Gastroesophageal sphincter (tissue), 4 donors: ENCODE data around the gene POMT1. TPM values are rescaled to one million over a fixed set of nuclear protein-coding genes. Genes with fewer than 3 reads are reported as not detected.

Experiments used
- ATAC-seq: fragments of 150-250 bp; one replicate; pipeline ENCODE4 v1.9.1; 2016; ENCODE audit warnings: mild to moderate bottlenecking, moderate library complexity
- H3K27ac ChIP-seq, 4 donors: fragments of 200-600 bp; sonication (generic) in 3 of 4; 1 replicate in 3 of 4; 2 replicates in 1 of 4; pipeline ENCODE4 v1.5.1; 2016 to 2019
- H3K27me3 ChIP-seq: fragments of 200-600 bp; sonication (generic); one replicate; pipeline ENCODE4 v1.5.1; 2019
- H3K36me3 ChIP-seq, 2 donors: fragments of 200-600 bp; sonication (generic); one replicate each; pipeline ENCODE4 v1.5.1; 2019; ENCODE audit warnings: control low read depth in 1 of 2
- H3K4me1 ChIP-seq, 3 donors: fragments of 200-600 bp; sonication (generic); 1 replicate in 2 of 3; 2 replicates in 1 of 3; pipeline ENCODE4 v1.5.1; 2016 to 2019; ENCODE audit warnings: control low read depth in 2 of 3
- H3K4me3 ChIP-seq, 2 donors: fragments of 200-600 bp; sonication (generic); one replicate each; pipeline ENCODE4 v1.5.1; 2019; ENCODE audit warnings: mild to moderate bottlenecking in 1 of 2, moderate library complexity in 1 of 2
- H3K9me3 ChIP-seq, 3 donors: fragments of 200-600 bp; sonication (generic); one replicate each; pipeline ENCODE4 v1.5.1; 2017 to 2019; ENCODE audit warnings: control low read depth in 2 of 3
- EP300 ChIP-seq: sonication (generic); formaldehyde crosslinking; IDR thresholded peaks from one replicate; pipeline ENCODE4 v1.6.1; 2017; ENCODE audit warnings: antibody characterized with exemption, mild to moderate bottlenecking
- POLR2A ChIP-seq, 2 donors: fragments of 450-650 bp; IDR thresholded peaks; one replicate each; pipeline ENCODE4 v1.6.1; 2017; ENCODE audit warnings: antibody characterized with exemption in 2 of 2, mild to moderate bottlenecking in 2 of 2, moderate library complexity in 1 of 2
- POLR2AphosphoS5 ChIP-seq: sonication (generic); formaldehyde crosslinking; IDR thresholded peaks from one replicate; pipeline ENCODE4 v1.6.1; 2017; ENCODE audit warnings: antibody characterized with exemption
- WGBS, 2 donors: methylation state at CpG; one replicate each; pipeline ENCODE4 v1.1.5; 2018; ENCODE audit warnings: low coverage in 1 of 2; 5-methylcytosine and 5-hydroxymethylcytosine counted together
- total RNA-seq, 4 donors: library from RNA; depleted of rRNA; stranded (reverse); fragments of >200 nt; gene quantifications; one replicate each; pipeline ENCODE4 v1.1.0, GENCODE V29; 2016
- TF ChIP-seq, protein P1 (sequence below), 4 experiments: fragments of 200-600 bp in 2 of 4; fragments of 450-650 bp in 2 of 4; sonication (generic) in 1 of 4; IDR thresholded peaks; one replicate each; pipeline ENCODE4 v1.5.1; 2017 to 2019; ENCODE audit warnings: antibody characterized with exemption in 4 of 4, mild to moderate bottlenecking in 2 of 4, moderate library complexity in 2 of 4

POMT1 gene
- total RNA-seq, 4 donors from 2014 or later: 19.9 to 39.7 (median 26.6) TPM

DNA sequence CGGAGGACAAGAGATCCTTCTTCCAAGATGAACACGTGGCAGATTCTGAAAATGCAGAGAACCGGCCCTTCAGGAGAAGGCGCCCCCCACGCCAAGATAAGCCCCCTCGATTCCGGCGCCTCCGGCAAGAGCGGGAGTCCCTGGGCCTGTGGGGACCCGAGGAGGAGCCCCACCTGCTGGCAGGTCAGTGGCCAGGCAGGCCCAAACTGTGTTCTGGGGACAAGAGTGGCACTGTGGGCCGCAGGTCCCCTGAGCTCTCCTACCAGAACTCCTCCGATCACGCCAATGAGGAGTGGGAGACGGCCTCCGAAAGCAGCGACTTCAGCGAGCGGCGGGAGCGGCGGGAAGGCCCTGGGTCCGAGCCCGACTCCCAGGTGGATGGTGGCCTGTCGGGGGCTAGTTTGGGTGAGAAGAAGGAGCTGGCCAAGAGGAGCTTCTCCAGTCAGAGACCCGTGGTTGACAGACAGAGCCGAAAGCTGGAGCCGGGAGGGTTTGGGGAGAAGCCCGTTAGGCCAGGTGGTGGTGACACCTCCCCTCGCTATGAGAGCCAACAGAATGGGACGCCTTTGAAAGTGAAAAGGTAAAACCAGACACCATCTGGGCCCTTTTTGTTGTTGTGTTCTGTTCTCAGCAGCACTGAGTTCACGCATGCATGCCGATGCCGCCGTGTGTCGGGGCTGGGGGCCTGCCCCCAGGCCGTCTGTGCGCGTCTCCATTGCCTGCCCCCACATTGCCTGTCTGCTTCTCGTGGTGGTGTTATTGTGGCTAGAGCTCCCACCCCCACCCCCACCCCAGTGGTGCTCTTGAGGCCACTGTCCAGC lies 26.6 kb upstream of the POMT1 start:
- Histone ChIP-seq H3K4me1 (peaks cover 0 to 11% (median 0%) of the 10 kb centered on the region in 3 donors), H3K27ac (no peak overlapping the region), H3K27me3 (no peaks in the 10 kb centered on the region), H3K4me3 (no peak overlapping the region), H3K9me3 (no peaks in the 10 kb centered on the region), H3K36me3 (peaks cover 0 to 97% of the 10 kb centered on the region in 2 donors)
- no peak for TF ChIP-seq POLR2AphosphoS5
- TF ChIP-seq, protein P1, sequence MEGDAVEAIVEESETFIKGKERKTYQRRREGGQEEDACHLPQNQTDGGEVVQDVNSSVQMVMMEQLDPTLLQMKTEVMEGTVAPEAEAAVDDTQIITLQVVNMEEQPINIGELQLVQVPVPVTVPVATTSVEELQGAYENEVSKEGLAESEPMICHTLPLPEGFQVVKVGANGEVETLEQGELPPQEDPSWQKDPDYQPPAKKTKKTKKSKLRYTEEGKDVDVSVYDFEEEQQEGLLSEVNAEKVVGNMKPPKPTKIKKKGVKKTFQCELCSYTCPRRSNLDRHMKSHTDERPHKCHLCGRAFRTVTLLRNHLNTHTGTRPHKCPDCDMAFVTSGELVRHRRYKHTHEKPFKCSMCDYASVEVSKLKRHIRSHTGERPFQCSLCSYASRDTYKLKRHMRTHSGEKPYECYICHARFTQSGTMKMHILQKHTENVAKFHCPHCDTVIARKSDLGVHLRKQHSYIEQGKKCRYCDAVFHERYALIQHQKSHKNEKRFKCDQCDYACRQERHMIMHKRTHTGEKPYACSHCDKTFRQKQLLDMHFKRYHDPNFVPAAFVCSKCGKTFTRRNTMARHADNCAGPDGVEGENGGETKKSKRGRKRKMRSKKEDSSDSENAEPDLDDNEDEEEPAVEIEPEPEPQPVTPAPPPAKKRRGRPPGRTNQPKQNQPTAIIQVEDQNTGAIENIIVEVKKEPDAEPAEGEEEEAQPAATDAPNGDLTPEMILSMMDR (IDR thresholded peaks at IDR 0.05): peak in 2 of 4 experiments; percentile 23 to 54
- WGBS, 2 donors: 60 to 90% methylated on average over 1 to 2 of the region's 40 CpGs
- no peak for ATAC-seq

DNA sequence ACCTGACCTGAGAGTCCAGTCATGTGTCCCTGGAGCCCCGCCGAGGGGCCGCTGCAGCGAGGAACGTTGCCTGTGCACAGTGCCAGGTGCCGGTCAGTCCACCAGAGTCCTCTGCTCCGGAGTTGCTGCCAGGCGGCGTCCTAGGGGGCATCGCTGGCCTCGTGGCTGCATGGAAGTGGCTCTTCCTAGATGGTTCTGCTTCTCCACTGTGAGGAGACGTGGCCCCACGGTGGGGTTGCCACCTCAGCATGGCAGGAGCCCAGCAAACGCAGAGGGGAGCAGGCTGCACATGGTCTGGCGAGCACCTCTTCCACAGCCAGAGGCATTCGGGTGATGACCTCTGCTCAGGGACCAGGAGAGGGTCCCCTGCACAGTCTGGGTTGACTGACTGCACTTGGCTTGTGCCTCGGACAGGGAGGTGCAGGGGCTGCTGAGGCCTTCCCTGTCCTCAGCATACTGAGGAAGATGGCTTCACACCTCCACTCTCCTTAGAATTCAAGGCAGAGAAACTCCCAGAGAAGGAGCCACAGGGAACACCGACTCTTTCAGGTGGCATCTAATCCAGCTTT lies 25.9 kb upstream of the POMT1 start:
- no peak for ATAC-seq
- TF ChIP-seq EP300 (no peak), POLR2AphosphoS5 (no peak), POLR2A (IDR thresholded peaks at IDR 0.05) (no peak)
- TF ChIP-seq, protein P1 (IDR thresholded peaks at IDR 0.05): no peak
- Histone ChIP-seq H3K27me3 (no peaks in the 10 kb centered on the region), H3K27ac (no peak overlapping the region), H3K9me3 (no peaks in the 10 kb centered on the region), H3K36me3 (peaks cover 0 to 97% of the 10 kb centered on the region in 2 donors), H3K4me3 (no peak overlapping the region), H3K4me1 (peaks cover 0 to 18% (median 0%) of the 10 kb centered on the region in 3 donors)
- no CpG with 5 or more reads among the region's 18 CpGs for WGBS, 2 donors

DNA sequence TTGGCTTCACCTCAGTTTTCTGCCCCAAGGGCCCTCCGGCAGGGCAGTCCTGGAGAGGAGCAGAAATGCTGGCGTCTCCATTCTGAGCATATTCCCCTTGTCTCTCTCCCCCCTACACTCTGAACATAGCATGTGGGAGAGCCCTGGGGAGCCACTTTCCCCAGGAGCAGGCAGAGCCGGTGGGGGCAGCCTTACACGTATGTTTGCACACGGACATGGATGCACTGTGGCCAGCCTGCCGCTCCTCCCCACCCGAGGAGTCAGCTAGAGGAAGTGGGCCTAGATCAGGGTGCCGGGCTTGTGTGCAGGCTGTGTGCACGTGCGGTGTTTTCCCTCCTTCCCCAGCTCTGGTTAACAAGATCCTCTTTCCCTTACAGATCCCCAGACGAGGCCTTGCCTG lies 25.4 kb upstream of the POMT1 start:
- Histone ChIP-seq H3K27ac (no peak overlapping the region), H3K4me3 (no peak overlapping the region), H3K27me3 (no peaks in the 10 kb centered on the region), H3K4me1 (peaks cover 0 to 23% (median under 1%) of the 10 kb centered on the region in 3 donors), H3K9me3 (no peaks in the 10 kb centered on the region), H3K36me3 (peaks cover 0 to 97% of the 10 kb centered on the region in 2 donors)
- whole genome bisulfite sequencing, 2 donors: 80 to 100% methylated on average over 1 to 3 of the region's 11 CpGs
- TF ChIP-seq, protein P1 (IDR thresholded peaks at IDR 0.05): no peak
- TF ChIP-seq POLR2AphosphoS5: no peak
- no peak for TF ChIP-seq POLR2A (IDR thresholded peaks at IDR 0.05)
- no peak for TF ChIP-seq EP300
- no peak for ATAC-seq

DNA sequence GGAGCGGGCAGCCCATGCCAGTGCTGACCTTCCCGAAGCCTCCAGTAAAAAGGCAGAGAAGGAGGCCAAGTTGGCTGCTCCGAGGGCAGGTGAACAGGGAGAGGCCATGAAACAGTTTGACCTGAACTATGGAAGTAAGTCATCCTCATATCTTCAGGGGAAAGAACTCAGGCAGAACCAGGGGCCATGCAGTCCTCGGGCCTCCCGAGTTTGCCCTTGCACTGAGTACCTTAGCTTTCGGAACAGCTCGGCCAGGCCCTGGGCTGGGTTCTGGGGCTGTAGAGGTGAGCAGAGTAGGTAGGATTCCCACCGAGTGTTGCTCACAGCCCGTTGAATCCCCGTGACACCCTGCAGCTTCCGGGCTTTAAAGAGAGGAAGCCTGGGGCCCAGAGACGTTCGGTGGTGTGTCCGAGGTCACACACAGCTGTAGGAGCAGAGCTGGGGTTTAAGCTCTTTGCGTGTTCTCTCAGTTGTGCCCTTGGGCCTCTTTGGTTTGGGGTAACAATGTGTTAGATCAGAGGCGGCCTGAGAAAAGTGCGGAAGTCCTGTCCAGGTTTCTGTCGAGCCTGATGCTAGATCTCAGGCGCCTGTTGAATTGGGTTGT lies 24.8 kb upstream of the POMT1 start:
- peak overlapping the region in 1 of 4 donors; percentile 27 for H3K27ac ChIP-seq
- no peak for ATAC-seq
- TF ChIP-seq POLR2AphosphoS5 (no peak), EP300 (no peak), POLR2A (IDR thresholded peaks at IDR 0.05) (no peak)
- TF ChIP-seq, protein P1 (IDR thresholded peaks at IDR 0.05): no peak
- no peaks in the 10 kb centered on the region for H3K9me3 ChIP-seq
- no peaks in the 10 kb centered on the region for H3K27me3 ChIP-seq
- H3K36me3 ChIP-seq: peaks cover 0 to 97% of the 10 kb centered on the region in 2 donors
- H3K4me3 ChIP-seq: no peak overlapping the region
- peaks cover 0 to 29% (median 4%) of the 10 kb centered on the region in 3 donors for H3K4me1 ChIP-seq
- WGBS, 2 donors: 50% methylated on average over 2 of the region's 19 CpGs; no CpG with 5 or more reads in 1 of the 2 donors
